Activated CD8-positive, alpha-beta memory T cell treated with anti-CD3 and anti-CD28 coated beads, Interleukin-2, amount 10 ng/mL, durations not matched to agents 7 days and 5 days (primary cell): ENCODE measurements around the gene CDK1. TPM values are rescaled to one million over a fixed set of nuclear protein-coding genes. Genes with fewer than 3 reads are reported as not detected.

Source experiments
- ATAC-seq: fragments of 150-1000 bp; cut with Tn5 transposase; one replicate; pipeline ENCODE4 v1.10.0; 2021; ENCODE audit warnings: moderate library complexity
- CTCF ChIA-PET: fragments of 350-600 bp; sonication (Branson Sonifier 250); formaldehyde crosslinking; loops from one replicate; lab custom pipeline; 2021; ENCODE audit warnings: antibody characterized with exemption; lab: Charles Lee
- DNase-seq: peaks from one replicate; pipeline ENCODE4 v3.0.0-alpha.2; 2020
- H3K27ac Mint-ChIP-seq: one replicate; pipeline ENCODE4 v1.8.0; 2021; ENCODE audit warnings: mild to moderate bottlenecking, mixed read lengths
- H3K27me3 Mint-ChIP-seq: one replicate; pipeline ENCODE4 v1.8.0; 2021; ENCODE audit warnings: mixed read lengths
- H3K36me3 Mint-ChIP-seq: one replicate; pipeline ENCODE4 v1.8.0; 2021; ENCODE audit warnings: mild to moderate bottlenecking, mixed read lengths
- H3K4me1 Mint-ChIP-seq: one replicate; pipeline ENCODE4 v1.8.0; 2021; ENCODE audit warnings: mixed read lengths
- H3K4me3 Mint-ChIP-seq: one replicate; pipeline ENCODE4 v1.8.0; 2021; ENCODE audit warnings: mild to moderate bottlenecking, moderate library complexity, mixed read lengths
- H3K9me3 Mint-ChIP-seq: one replicate; pipeline ENCODE4 v1.8.0; 2022; ENCODE audit warnings: low read depth, mixed read lengths
- total RNA-seq, 2 experiments: library from RNA; stranded (reverse); gene quantifications; one replicate each; pipeline ENCODE4 v1.2.3, GENCODE V29; 2021

Gene CDK1
- total RNA-seq, 2 experiments from 2014 or later = 111 to 123 TPM

- H3K4me1 Mint-ChIP-seq = no peaks in the 10 kb centered on the region
- no peak overlapping the region for H3K27ac Mint-ChIP-seq
- ATAC-seq (no peak), DNase-seq (no peak)
- H3K27me3 Mint-ChIP-seq = no peaks in the 10 kb centered on the region
- no peak overlapping the region for H3K4me3 Mint-ChIP-seq
- no peaks in the 10 kb centered on the region for H3K9me3 Mint-ChIP-seq
- CTCF ChIA-PET = no interaction called here
- H3K36me3 Mint-ChIP-seq = peaks cover 6% of the 10 kb centered on the region
These were observed 29.2 kb downstream of the CDK1 start for GRCh38 chr10:60807499-60807898.

- H3K36me3 Mint-ChIP-seq = peaks cover 6% of the 10 kb centered on the region
- DNase-seq = no peak
- CTCF ChIA-PET = no interaction called here
- no peak for ATAC-seq
- no peaks in the 10 kb centered on the region for H3K4me1 Mint-ChIP-seq
- H3K9me3 Mint-ChIP-seq = no peaks in the 10 kb centered on the region
- no peaks in the 10 kb centered on the region for H3K27me3 Mint-ChIP-seq
- H3K4me3 Mint-ChIP-seq = no peak overlapping the region
- no peak overlapping the region for H3K27ac Mint-ChIP-seq
These were observed 29.8 kb downstream of the CDK1 start for GRCh38 chr10:60808036-60808435.

DNA sequence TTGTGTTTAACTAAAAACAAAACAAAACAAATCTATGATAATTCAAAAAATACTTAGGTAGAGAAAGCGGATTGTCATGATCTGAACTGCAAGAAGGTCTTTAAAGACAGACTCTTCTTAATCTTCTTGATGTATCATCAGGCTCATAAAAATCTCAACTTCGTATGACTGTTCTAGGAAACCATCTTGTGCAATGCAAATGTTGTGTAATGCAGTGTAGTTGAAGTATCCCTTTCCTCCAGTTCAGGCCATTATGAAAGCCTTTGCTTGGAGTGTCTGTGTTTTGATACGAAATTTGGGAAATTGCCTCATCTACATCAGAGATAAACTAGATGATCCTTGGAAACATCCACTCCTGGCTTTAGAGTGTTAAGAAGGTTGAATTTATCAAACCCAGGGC is 30.9 kb downstream of the CDK1 start:
- Mint-ChIP-seq H3K27me3 (no peaks in the 10 kb centered on the region), H3K4me3 (no peak overlapping the region), H3K4me1 (no peaks in the 10 kb centered on the region), H3K27ac (no peak overlapping the region), H3K9me3 (no peaks in the 10 kb centered on the region), H3K36me3 (peaks cover 6% of the 10 kb centered on the region)
- no peak for DNase-seq
- ATAC-seq = no peak
- CTCF ChIA-PET = no interaction called here

DNA sequence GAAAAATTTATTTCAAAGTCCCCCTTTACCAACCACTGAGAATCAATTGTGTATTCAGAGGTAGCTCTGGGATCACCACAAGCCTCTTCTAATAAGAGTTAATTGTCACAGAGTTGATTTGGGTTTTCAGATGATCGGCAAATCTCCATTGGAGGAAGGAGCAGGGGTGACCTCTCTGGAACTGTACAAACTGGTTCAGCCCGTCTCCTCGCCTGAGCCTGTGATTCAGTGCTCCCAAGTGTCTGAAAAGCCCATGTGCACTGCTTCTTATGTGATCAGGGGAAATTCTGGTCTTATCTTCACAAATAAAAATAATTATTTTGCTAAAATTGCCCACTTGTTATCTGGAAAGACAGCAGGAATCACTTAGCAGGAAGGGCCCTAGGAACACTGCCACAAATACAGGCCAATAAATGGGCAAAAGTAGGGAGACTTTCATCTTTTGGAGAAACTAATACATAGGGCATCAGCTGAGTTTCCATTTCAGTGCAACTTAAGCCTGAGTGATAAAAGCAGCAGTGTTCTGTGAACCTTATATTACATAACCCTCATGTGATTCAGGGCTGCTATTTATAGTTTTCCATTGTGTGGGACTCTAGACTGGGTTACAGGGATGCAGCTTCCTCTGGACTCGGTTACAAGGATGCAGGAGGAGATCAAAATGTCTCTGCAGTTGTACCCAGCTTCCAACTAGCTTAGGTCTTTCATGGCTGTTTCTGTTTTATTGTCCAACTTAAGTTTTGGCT is 32.3 kb downstream of the CDK1 start:
- Mint-ChIP-seq H3K4me1 (no peaks in the 10 kb centered on the region), H3K27me3 (no peaks in the 10 kb centered on the region), H3K27ac (no peak overlapping the region), H3K4me3 (no peak overlapping the region), H3K9me3 (no peaks in the 10 kb centered on the region), H3K36me3 (peaks cover 1% of the 10 kb centered on the region)
- DNase-seq = no peak
- ATAC-seq = no peak
- CTCF ChIA-PET = no interaction called here

DNA sequence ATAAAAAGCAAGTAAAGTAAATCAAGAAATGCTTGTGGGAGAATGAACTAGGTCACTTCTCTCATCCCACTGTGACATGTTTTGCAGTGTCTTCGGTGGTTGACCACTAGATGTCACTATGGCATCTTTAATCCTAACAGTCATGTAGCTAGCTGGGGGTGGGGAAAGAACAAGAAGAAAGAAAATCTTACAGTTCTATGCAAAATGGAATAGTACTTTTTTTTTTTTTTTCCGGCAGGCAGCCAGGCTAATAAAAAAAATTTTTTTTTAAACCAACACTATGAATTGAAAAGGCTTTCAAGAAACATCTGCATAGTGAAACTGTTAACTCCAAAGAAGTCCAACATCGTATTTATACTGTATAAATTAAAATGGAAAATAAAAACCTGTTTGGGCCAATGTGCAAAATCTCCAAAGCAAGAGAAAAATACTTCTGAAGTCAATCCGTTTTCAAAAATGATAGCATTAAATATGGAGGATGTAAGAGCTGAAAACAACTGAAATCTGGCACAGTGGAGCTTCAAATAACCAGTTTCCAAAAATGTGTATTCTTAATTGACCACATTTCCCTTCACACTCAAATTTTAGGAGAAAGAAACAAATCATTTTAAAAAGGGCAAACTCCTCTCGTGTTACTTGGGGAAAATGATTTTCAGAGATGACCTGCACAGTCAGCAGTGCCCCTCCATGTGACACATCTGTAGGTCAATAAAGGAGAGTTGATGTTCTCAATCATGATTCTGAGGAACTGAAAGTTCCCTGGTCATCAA is 38.5 kb downstream of the CDK1 start:
- CTCF ChIA-PET = interaction anchor here (0.7 to 1.4 kb wide), 9 partner anchors 10 to 1080 kb away, joined by 3 to 6 read pairs (median 3); no protein-coding TSS in a partner anchor
- DNase-seq = peak; percentile 46
- no peak overlapping the region for H3K4me3 Mint-ChIP-seq

GRCh38 chr10:60817398-60817805 is 39.1 kb downstream of the CDK1 start:
- no peak for DNase-seq
- Mint-ChIP-seq H3K4me1 (peaks cover 5% of the 10 kb centered on the region), H3K27ac (no peak overlapping the region), H3K4me3 (no peak overlapping the region), H3K27me3 (peaks cover 7% of the 10 kb centered on the region), H3K36me3 (no peaks in the 10 kb centered on the region), H3K9me3 (no peaks in the 10 kb centered on the region)
- CTCF ChIA-PET = interaction anchor here (0.7 to 1.4 kb wide), 6 partner anchors 9 to 931 kb away, joined by 3 to 6 read pairs (median 4); no protein-coding TSS in a partner anchor
- ATAC-seq = no peak

More for the DNA sequence above, 38.5 kb downstream of the CDK1 start:
- Mint-ChIP-seq H3K27ac (no peak overlapping the region), H3K4me1 (peaks cover 5% of the 10 kb centered on the region), H3K27me3 (peaks cover 7% of the 10 kb centered on the region), H3K36me3 (no peaks in the 10 kb centered on the region), H3K9me3 (no peaks in the 10 kb centered on the region)
- ATAC-seq = peak; percentile 72

GRCh38 chr10:60818134-60818770 is 40.0 kb downstream of the CDK1 start:
- DNase-seq (no peak), ATAC-seq (no peak)
- no peaks in the 10 kb centered on the region for H3K9me3 Mint-ChIP-seq
- no peaks in the 10 kb centered on the region for H3K36me3 Mint-ChIP-seq
- no peak overlapping the region for H3K27ac Mint-ChIP-seq
- peaks cover 5% of the 10 kb centered on the region for H3K4me1 Mint-ChIP-seq
- no peak overlapping the region for H3K4me3 Mint-ChIP-seq
- CTCF ChIA-PET = no interaction called here
- peaks cover 7% of the 10 kb centered on the region for H3K27me3 Mint-ChIP-seq

GRCh38 chr10:60819271-60819670 is 41.0 kb downstream of the CDK1 start:
- Mint-ChIP-seq H3K27me3 (peaks cover 7% of the 10 kb centered on the region), H3K9me3 (no peaks in the 10 kb centered on the region), H3K27ac (no peak overlapping the region), H3K36me3 (no peaks in the 10 kb centered on the region), H3K4me1 (peaks cover 5% of the 10 kb centered on the region), H3K4me3 (no peak overlapping the region)
- CTCF ChIA-PET = interaction anchor here (1.1 kb wide), 1 partner anchor 14 kb away, joined by 3 read pairs; no protein-coding TSS in a partner anchor
- DNase-seq (no peak), ATAC-seq (no peak)

GRCh38 chr10:60820093-60820754 is 41.9 kb downstream of the CDK1 start:
- DNase-seq (no peak), ATAC-seq (no peak)
- Mint-ChIP-seq H3K4me1 (peaks cover 5% of the 10 kb centered on the region), H3K9me3 (no peaks in the 10 kb centered on the region), H3K27ac (no peak overlapping the region), H3K4me3 (no peak overlapping the region), H3K27me3 (peaks cover 7% of the 10 kb centered on the region), H3K36me3 (no peaks in the 10 kb centered on the region)
- CTCF ChIA-PET = interaction anchor here (1.0 to 1.1 kb wide), 2 partner anchors 141 to 144 kb away, joined by 3 to 4 read pairs; no protein-coding TSS in a partner anchor

DNA sequence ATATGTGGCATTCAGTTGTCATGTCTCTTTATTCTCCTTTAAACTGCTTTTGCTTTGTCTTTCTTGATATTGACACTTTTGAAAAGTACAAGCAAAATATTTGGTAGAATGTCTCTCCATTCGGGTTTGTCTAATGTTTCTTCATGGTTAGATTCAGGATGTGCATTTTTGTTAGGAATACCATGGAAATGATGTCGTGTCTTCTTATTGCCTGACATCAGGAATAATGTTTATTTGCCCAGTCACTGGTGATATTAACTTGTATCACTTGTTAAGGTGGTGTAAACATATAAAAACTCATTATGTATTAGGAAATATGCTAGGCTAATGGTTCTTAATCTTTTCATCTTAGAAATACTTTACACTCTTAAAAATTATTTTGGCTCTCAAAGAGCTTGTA is 43.4 kb downstream of the CDK1 start:
- no peak for ATAC-seq
- Mint-ChIP-seq H3K4me3 (no peak overlapping the region), H3K9me3 (no peaks in the 10 kb centered on the region), H3K4me1 (peaks cover 5% of the 10 kb centered on the region), H3K36me3 (no peaks in the 10 kb centered on the region), H3K27me3 (peaks cover 9% of the 10 kb centered on the region), H3K27ac (no peak overlapping the region)
- no peak for DNase-seq
- CTCF ChIA-PET = no interaction called here

DNA sequence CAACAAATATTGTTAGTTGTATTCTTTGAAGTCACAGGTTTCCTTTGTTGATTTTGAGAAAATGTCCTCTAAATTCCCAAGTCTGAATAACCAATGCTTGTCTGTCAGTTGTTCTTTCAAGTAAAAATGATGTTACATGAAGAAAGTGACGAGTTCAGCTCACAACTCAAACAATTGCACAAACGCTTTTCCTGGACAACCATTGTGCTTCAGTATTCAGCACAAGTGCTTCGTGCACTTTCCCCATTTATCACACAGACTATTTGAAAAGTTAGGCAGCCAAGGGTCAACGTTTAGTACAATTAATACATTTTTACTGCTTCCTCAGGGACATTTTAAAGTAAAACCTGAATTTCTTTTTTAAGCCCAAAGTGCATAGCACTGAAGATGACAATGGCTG is 44.5 kb downstream of the CDK1 start:
- no peaks in the 10 kb centered on the region for H3K36me3 Mint-ChIP-seq
- CTCF ChIA-PET = no interaction called here
- ATAC-seq (no peak), DNase-seq (no peak)
- H3K27ac Mint-ChIP-seq = no peak overlapping the region
- peaks cover 7% of the 10 kb centered on the region for H3K4me1 Mint-ChIP-seq
- no peak overlapping the region for H3K4me3 Mint-ChIP-seq
- no peaks in the 10 kb centered on the region for H3K9me3 Mint-ChIP-seq
- peaks cover 6% of the 10 kb centered on the region for H3K27me3 Mint-ChIP-seq

DNA sequence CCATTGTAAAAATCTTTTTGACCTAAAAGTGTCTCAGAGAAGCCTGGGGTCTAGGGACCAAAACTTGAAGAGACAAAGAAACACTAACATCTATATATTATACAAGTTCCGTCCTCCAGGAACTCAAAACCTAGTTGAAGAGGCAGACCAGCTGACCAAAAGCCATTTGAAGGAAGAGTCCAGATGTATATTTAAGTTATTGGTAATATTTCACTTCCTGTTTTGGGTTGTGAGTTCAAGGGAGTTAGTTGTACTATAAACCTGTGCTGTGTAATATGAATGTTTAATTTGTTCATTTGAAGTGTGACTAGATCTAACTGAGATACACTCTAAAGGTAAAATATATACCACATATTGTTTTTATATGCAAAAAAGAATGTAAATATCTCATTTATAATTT is 45.0 kb downstream of the CDK1 start:
- Mint-ChIP-seq H3K4me3 (no peak overlapping the region), H3K36me3 (no peaks in the 10 kb centered on the region), H3K4me1 (peaks cover 12% of the 10 kb centered on the region), H3K27me3 (peaks cover 6% of the 10 kb centered on the region), H3K27ac (no peak overlapping the region), H3K9me3 (no peaks in the 10 kb centered on the region)
- ATAC-seq (no peak), DNase-seq (no peak)
- CTCF ChIA-PET = interaction anchor here (0.7 kb wide), 1 partner anchor 172 kb away, joined by 3 read pairs; no protein-coding TSS in a partner anchor

- no peak overlapping the region for H3K4me3 Mint-ChIP-seq
- CTCF ChIA-PET = no interaction called here
- DNase-seq = no peak
- H3K36me3 Mint-ChIP-seq = no peaks in the 10 kb centered on the region
- no peaks in the 10 kb centered on the region for H3K9me3 Mint-ChIP-seq
- no peak overlapping the region for H3K27ac Mint-ChIP-seq
- peaks cover 2% of the 10 kb centered on the region for H3K27me3 Mint-ChIP-seq
- ATAC-seq = no peak
- peaks cover 12% of the 10 kb centered on the region for H3K4me1 Mint-ChIP-seq
These were observed 47.2 kb downstream of the CDK1 start for GRCh38 chr10:60825520-60825919.
